ENCODE data around the gene GATA1. TPM values are rescaled to one million over a fixed set of nuclear protein-coding genes. Genes with fewer than 3 reads are reported as not detected.

The GATA1 gene
- total RNA-seq, 4 donors from 2014 or later: not detected

- no peak for DNase-seq
- 85 to 96% methylated on average over 4 of the region's 4 CpGs for WGBS, 2 donors
- no peak overlapping the region for H3K4me3 ChIP-seq (replicated peaks in 1 of 3)
- TF ChIP-seq, protein P1, sequence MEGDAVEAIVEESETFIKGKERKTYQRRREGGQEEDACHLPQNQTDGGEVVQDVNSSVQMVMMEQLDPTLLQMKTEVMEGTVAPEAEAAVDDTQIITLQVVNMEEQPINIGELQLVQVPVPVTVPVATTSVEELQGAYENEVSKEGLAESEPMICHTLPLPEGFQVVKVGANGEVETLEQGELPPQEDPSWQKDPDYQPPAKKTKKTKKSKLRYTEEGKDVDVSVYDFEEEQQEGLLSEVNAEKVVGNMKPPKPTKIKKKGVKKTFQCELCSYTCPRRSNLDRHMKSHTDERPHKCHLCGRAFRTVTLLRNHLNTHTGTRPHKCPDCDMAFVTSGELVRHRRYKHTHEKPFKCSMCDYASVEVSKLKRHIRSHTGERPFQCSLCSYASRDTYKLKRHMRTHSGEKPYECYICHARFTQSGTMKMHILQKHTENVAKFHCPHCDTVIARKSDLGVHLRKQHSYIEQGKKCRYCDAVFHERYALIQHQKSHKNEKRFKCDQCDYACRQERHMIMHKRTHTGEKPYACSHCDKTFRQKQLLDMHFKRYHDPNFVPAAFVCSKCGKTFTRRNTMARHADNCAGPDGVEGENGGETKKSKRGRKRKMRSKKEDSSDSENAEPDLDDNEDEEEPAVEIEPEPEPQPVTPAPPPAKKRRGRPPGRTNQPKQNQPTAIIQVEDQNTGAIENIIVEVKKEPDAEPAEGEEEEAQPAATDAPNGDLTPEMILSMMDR (IDR thresholded peaks at IDR 0.05): no peak
- no peak for TF ChIP-seq POLR2A (IDR thresholded peaks at IDR 0.05)
- H3K27me3 ChIP-seq: no peaks in the 10 kb centered on the region
- H3K27ac ChIP-seq: no peak overlapping the region
- H3K9me3 ChIP-seq: no peaks in the 10 kb centered on the region
- H3K4me1 ChIP-seq: no peaks in the 10 kb centered on the region
- intact Hi-C loops (cut with DNase I): no loop called here
- H3K36me3 ChIP-seq: no peaks in the 10 kb centered on the region
Observed at GRCh38 chrX:48745222-48745621, 41.2 kb upstream of the GATA1 start.

GRCh38 chrX:48747415-48748016 lies 38.9 kb upstream of the GATA1 start:
- TF ChIP-seq, protein P1 (IDR thresholded peaks at IDR 0.05): no peak
- no peak for TF ChIP-seq POLR2A (IDR thresholded peaks at IDR 0.05)
- H3K27ac ChIP-seq: no peak overlapping the region
- no peaks in the 10 kb centered on the region for H3K36me3 ChIP-seq
- 75 to 85% methylated on average over 6 to 8 of the region's 8 CpGs for WGBS, 2 donors
- intact Hi-C loops (cut with DNase I): no loop called here
- no peaks in the 10 kb centered on the region for H3K27me3 ChIP-seq
- H3K4me3 ChIP-seq (replicated peaks in 1 of 3): no peak overlapping the region
- no peaks in the 10 kb centered on the region for H3K9me3 ChIP-seq
- no peak for DNase-seq
- no peaks in the 10 kb centered on the region for H3K4me1 ChIP-seq

GRCh38 chrX:48749182-48749581 lies 37.2 kb upstream of the GATA1 start:
- H3K4me1 ChIP-seq: no peaks in the 10 kb centered on the region
- 88 to 95% methylated on average over 5 of the region's 5 CpGs for WGBS, 2 donors
- no peak overlapping the region for H3K27ac ChIP-seq
- no peak for TF ChIP-seq POLR2A (IDR thresholded peaks at IDR 0.05)
- TF ChIP-seq, protein P1 (IDR thresholded peaks at IDR 0.05): no peak
- no peaks in the 10 kb centered on the region for H3K27me3 ChIP-seq
- intact Hi-C loops (cut with DNase I): no loop called here
- no peaks in the 10 kb centered on the region for H3K36me3 ChIP-seq
- H3K9me3 ChIP-seq: no peaks in the 10 kb centered on the region
- H3K4me3 ChIP-seq (replicated peaks in 1 of 3): no peak overlapping the region
- no peak for DNase-seq

DNA sequence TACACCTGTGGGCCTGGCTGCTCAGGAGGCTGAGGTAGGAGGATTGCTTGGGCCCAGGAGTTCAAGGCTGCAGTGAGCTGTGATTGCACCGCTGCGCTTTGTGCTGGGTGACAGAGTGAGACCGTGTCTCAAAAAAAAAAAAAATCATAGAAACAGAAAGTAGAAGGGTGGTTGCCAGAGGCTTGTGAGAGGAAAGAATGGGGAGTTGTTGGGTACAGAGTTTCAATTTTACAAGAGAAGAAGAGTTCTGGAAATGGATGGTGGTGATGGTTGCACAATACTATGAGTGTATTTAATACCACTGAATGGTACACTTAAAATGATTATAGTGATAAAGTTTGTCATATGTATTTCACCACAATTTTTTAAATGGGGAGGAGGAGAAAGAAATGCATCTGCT lies 35.0 kb upstream of the GATA1 start:
- intact Hi-C loops (cut with DNase I): no loop called here
- 89 to 95% methylated on average over 3 of the region's 3 CpGs for WGBS, 2 donors

GRCh38 chrX:48752498-48752897 lies 33.9 kb upstream of the GATA1 start:
- intact Hi-C loops (cut with DNase I): no loop called here

More for the DNA sequence above, 35.0 kb upstream of the GATA1 start:
- Histone ChIP-seq H3K9me3 (no peaks in the 10 kb centered on the region), H3K27me3 (no peaks in the 10 kb centered on the region), H3K4me1 (no peaks in the 10 kb centered on the region), H3K36me3 (no peaks in the 10 kb centered on the region), H3K4me3 (replicated peaks in 1 of 3) (no peak overlapping the region), H3K27ac (no peak overlapping the region)
- DNase-seq: no peak
- TF ChIP-seq, protein P1 (IDR thresholded peaks at IDR 0.05): no peak
- no peak for TF ChIP-seq POLR2A (IDR thresholded peaks at IDR 0.05)

More at GRCh38 chrX:48752498-48752897, 33.9 kb upstream of the GATA1 start:
- Histone ChIP-seq H3K27ac (no peak overlapping the region), H3K36me3 (no peaks in the 10 kb centered on the region), H3K9me3 (no peaks in the 10 kb centered on the region), H3K4me1 (no peaks in the 10 kb centered on the region), H3K27me3 (no peaks in the 10 kb centered on the region), H3K4me3 (replicated peaks in 1 of 3) (no peak overlapping the region)
- whole genome bisulfite sequencing, 2 donors: 60 to 74% methylated on average over 6 to 7 of the region's 7 CpGs
- TF ChIP-seq, protein P1 (IDR thresholded peaks at IDR 0.05): no peak
- no peak for TF ChIP-seq POLR2A (IDR thresholded peaks at IDR 0.05)
- DNase-seq: no peak
